Neuron (in vitro differentiated cells): ENCODE results near the gene LPIN2.

Source experiments
- H2AFZ ChIP-seq: one replicate; pipeline ENCODE4 v1.6.1; 2013; ENCODE audit warnings: low read depth, mild to moderate bottlenecking, inconsistent platforms, low read length, moderate library complexity
- H3K27me3 ChIP-seq: one replicate; pipeline ENCODE4 v1.6.1; 2013; ENCODE audit warnings: low read length; ENCODE audit not compliant: insufficient read depth
- H3K36me3 ChIP-seq: one replicate; pipeline ENCODE4 v1.6.1; 2013; ENCODE audit warnings: low read length; ENCODE audit not compliant: insufficient read depth
- H3K4me1 ChIP-seq: one replicate; pipeline ENCODE4 v1.6.1; 2013; ENCODE audit warnings: low read length; ENCODE audit not compliant: insufficient read depth
- H3K4me3 ChIP-seq: 2 replicates; pipeline ENCODE4 v1.5.1; 2013; ENCODE audit warnings: mild to moderate bottlenecking, low read length, moderate library complexity
- H3K9me3 ChIP-seq: one replicate; pipeline ENCODE4 v1.6.1; 2013; ENCODE audit warnings: low read length

Gene LPIN2

DNA sequence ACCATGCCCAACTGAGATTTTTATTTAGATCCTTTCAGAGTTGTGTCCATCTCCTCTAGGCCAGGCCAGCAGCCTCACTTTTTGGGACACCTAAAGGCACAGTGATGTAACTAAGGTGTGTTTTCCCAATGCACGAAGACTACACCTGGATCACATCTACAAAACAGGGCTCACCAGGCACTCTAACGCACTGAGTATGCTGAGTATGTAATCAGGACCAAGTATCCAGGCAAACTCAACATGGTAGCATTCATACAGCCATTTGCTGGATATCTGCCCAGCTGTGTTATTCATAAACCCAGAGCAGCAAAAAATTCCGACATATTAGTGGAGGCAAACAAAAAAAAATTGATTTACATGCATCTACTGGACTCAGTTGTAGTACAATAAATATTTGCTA lies 33.8 kb downstream of the LPIN2 start:
- H3K4me1 ChIP-seq = peaks cover 16% of the 10 kb centered on the region
- no peak overlapping the region for H2AFZ ChIP-seq
- no peak overlapping the region for H3K4me3 ChIP-seq
- H3K36me3 ChIP-seq = no peaks in the 10 kb centered on the region
- no peaks in the 10 kb centered on the region for H3K27me3 ChIP-seq
- no peaks in the 10 kb centered on the region for H3K9me3 ChIP-seq

DNA sequence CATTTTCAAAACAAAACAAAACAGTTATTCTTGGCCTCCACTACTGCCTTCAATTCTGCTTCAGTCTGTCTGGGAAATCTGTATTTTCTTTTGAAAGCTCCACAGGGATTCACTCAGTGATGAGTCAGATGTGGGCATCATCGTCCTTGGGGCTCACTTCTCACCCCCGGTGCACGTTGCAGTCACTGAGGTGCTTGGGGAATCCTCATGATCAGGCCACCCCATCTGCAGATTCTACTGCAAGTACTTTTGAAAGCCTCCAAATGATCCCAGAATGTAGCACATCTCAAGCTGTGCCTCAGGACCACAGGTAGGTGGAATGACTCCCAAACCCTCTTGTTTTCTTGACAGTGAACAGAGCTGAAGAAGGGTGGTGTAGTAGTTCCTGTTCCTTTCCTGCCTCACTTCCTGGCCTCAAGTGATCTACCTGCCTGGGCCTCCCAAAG lies 34.3 kb downstream of the LPIN2 start:
- Histone ChIP-seq H3K9me3 (no peaks in the 10 kb centered on the region), H3K4me3 (no peak overlapping the region), H3K4me1 (peaks cover 16% of the 10 kb centered on the region), H3K36me3 (no peaks in the 10 kb centered on the region), H3K27me3 (no peaks in the 10 kb centered on the region), H2AFZ (no peak overlapping the region)

DNA sequence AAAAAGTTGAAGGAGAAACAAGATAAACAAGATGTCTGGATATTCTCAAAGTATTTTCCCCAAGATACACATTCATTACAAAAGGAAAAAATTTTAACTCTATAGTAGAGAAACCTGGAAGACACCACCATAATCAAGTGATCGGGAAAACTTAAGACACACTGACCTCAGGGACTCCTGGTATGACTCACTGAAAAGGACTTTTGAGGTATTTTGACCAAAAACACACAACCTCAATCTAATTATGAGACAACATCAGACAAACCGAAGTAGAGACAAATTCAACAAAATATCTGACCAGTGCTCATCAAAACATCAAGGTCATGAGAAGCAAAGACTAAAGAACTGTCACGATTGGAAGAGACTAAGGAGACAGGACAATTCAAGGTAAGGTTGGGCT lies 34.7 kb downstream of the LPIN2 start:
- Histone ChIP-seq H3K27me3 (no peaks in the 10 kb centered on the region), H3K9me3 (no peaks in the 10 kb centered on the region), H3K4me1 (peaks cover 16% of the 10 kb centered on the region), H2AFZ (no peak overlapping the region), H3K36me3 (no peaks in the 10 kb centered on the region), H3K4me3 (no peak overlapping the region)

DNA sequence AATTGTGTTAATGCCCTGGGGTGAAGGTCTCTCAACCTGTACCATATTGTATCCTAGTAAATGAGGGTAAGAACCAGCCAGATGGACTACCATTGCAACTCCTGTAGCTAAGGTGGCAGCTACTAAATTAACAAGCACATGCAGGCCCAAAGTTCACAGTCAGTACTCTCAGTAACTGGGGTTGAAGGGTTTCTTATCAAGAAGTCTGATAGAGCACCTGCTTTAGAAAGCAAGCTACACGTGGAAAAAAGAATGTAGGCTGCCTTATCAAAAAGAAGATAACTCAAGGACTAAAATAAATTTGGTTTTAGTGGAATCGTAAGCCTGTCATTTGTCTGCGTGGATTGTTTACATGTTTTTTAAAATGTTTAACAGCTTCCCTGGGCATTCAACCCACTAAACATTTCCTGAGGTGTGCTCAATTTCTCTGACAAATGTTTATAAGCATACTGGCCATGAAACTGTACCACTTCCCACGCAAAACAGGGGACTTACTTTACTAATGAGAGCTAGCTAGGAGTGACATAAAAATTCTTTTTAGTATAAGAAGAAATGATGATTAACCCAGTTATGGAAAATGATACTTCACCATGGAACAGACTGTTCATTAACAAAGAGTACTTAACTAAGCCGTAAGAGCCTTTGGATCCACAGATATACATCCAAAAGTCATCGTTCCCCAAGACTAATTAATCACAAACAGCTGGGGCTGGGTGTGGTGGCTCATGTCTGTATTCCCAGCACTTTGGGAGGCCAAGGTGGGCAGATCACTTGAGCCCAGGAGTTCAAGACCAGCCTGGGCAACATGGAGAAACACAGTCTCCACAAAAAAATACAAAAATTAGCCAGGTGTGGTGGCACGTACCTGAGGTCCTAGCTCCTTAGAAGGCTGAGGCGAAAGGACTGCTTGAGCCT lies 36.5 kb downstream of the LPIN2 start:
- Histone ChIP-seq H3K27me3 (no peaks in the 10 kb centered on the region), H3K9me3 (no peaks in the 10 kb centered on the region), H2AFZ (no peak overlapping the region), H3K4me3 (no peak overlapping the region), H3K36me3 (no peaks in the 10 kb centered on the region), H3K4me1 (peaks cover 3% of the 10 kb centered on the region)

DNA sequence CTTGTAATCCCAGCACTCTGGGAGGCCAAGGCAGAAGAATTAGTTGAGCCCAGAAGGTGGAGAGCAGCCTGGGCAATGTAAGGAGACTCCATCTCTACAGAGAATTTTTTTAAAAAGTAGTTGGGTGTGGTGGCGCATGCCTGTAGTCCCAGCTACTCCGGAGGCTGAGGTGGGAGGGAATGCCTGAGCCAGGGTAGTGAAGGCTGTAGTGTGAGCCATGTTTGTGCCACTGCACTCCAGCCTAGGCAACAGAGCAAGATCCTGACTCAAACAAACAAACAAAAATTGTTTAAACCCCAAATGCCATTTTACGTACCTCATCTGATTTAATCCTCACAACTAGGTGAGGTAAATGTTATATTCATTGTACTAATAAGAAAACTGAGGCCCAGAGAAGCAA lies 38.2 kb downstream of the LPIN2 start:
- no peaks in the 10 kb centered on the region for H3K27me3 ChIP-seq
- H3K9me3 ChIP-seq = no peaks in the 10 kb centered on the region
- no peak overlapping the region for H3K4me3 ChIP-seq
- H3K36me3 ChIP-seq = no peaks in the 10 kb centered on the region
- H2AFZ ChIP-seq = no peak overlapping the region
- H3K4me1 ChIP-seq = no peaks in the 10 kb centered on the region

DNA sequence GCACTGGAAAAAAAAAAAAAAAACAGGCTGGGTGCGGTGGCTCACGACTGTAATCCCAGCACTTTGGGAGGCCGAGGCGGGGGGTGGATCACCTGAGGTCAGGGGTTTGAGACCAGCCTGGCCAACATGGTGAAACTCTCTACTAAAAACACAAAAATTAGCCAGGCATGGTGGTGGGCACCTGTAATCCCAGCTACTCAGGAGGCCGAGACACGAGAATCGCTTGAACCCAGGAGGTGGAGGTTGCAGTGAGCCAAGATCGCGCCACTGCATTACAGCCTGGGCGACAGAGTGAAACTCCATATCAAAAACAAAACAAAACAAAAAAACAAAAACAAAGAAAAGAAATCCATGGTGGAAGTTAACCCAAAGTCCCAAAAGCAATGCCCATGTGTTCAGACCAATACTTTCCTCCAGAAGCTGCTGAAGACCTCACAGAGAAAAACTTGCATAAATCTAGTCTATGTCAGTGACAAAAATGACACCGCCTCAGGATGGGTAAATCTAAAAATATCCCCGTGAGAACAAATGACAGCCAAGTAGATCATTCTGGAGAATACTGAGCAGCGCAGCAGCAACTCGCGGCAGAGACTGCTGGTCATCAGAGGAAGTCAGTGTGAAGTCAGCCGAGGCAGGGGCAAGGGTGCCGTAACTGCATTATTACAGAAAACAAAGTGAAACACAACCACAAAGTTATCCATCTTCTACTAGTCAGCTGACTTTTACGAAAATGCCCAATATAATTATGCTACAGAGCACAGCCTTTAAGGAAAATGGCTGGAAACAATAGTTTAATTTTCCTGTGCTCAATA lies 41.0 kb downstream of the LPIN2 start:
- Histone ChIP-seq H3K4me3 (no peak overlapping the region), H2AFZ (no peak overlapping the region), H3K9me3 (no peaks in the 10 kb centered on the region), H3K4me1 (no peaks in the 10 kb centered on the region), H3K27me3 (no peaks in the 10 kb centered on the region), H3K36me3 (no peaks in the 10 kb centered on the region)

DNA sequence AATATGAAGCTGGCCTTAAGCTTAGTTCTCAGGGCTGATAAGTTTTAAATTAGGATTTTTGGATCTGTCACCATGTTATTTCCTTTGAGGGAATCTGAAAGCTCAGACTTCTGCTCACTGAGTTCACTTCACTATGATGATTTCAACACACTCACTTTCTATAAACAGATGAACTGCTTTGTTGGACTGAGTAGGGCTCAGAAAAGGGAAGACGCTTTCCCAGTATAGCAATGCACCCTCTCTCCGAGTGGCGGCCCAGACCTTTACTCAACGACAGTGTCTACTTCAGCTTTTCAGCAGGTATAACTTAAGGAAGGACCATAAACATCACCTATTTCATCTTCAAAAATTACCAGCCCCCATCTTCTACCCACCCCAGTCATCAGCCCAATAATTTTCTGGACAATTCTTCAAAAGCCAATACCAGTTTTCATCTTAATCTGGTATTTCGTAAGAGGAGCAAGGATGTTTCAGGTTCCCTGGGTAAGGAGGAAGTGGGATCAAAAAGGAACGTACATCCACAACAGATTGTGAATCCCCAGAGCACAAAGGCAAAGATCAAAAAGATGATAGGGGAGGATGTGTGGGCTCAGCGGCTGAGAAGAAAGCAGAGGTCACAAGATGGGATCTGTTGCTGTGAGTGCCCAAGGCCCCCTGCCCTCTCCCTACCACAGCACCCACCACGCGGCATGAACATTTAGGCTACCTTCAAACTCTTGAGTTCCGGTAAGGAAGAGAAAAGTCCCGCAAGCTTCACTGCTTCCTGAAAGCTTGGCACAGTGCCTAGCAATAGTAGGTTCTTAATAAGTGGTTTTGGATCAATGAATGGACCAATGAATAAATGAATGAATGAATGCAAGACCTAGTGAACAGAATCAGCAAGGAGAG lies 41.9 kb downstream of the LPIN2 start:
- H3K27me3 ChIP-seq = no peaks in the 10 kb centered on the region
- H3K36me3 ChIP-seq = no peaks in the 10 kb centered on the region
- H3K4me1 ChIP-seq = no peaks in the 10 kb centered on the region
- peaks cover 2% of the 10 kb centered on the region for H3K9me3 ChIP-seq
- H3K4me3 ChIP-seq = no peak overlapping the region
- H2AFZ ChIP-seq = no peak overlapping the region

DNA sequence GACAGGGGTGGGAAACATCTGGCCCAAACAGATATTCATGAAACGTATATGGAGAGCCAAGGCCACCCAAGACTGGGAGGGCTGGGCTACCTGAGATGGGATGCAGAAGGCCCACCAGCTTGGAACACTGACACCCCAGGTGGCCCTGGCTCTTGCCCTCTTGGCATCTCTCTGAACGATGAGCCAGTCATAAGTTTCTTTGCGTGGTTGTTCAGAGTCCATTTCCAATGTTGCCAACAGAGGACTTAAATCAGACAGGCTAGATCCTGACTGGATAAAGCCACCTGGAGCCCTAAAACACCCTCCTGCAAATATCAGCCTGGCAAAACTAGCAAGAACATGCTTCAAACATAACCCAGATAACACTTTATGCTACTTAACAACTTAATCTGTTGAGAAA lies 42.6 kb downstream of the LPIN2 start:
- Histone ChIP-seq H3K27me3 (no peaks in the 10 kb centered on the region), H3K4me1 (no peaks in the 10 kb centered on the region), H3K9me3 (peaks cover 2% of the 10 kb centered on the region), H3K36me3 (no peaks in the 10 kb centered on the region), H3K4me3 (no peak overlapping the region), H2AFZ (no peak overlapping the region)

DNA sequence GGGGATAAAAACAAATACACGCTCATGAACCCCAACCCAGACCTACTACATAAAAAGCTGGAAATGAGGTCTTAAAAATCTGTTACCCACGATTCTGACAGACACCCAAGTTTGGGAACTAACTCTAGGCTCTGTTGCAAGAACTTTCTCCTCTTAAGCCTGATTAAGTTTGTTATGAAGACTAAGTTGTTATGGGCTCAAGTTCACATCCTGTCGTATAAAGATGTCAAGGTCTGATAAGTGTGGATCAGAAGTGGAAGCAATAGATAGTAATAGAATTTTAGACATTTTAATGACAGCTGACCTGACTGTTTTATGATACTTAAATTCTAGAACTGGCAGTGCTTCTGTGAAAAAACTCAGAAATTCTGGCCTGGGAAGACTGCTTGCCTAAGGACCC lies 43.2 kb downstream of the LPIN2 start:
- no peaks in the 10 kb centered on the region for H3K36me3 ChIP-seq
- no peak overlapping the region for H2AFZ ChIP-seq
- H3K27me3 ChIP-seq = no peaks in the 10 kb centered on the region
- peaks cover 2% of the 10 kb centered on the region for H3K9me3 ChIP-seq
- no peak overlapping the region for H3K4me3 ChIP-seq
- H3K4me1 ChIP-seq = no peaks in the 10 kb centered on the region

DNA sequence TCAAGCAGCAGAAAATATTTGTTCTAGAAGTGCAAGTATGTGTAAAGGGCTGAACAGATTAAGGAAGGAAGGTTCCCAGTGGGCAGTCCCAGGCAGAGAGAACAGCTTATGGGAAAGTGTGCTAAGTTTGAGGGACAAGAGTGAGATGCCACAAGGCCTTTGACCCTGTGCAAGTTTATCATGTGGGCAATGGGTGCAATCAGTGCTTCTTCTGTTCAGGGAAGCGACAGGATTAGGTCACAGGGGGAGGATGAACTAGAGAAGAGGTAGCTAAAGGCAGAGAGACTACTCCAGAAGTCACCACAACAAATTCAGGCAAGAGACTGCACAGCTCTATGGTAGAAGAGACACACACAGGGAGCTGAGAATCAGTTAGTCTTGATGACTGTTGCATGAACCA lies 44.3 kb downstream of the LPIN2 start:
- Histone ChIP-seq H3K27me3 (no peaks in the 10 kb centered on the region), H3K9me3 (peaks cover 2% of the 10 kb centered on the region), H3K36me3 (no peaks in the 10 kb centered on the region), H2AFZ (no peak overlapping the region), H3K4me1 (no peaks in the 10 kb centered on the region), H3K4me3 (no peak overlapping the region)

DNA sequence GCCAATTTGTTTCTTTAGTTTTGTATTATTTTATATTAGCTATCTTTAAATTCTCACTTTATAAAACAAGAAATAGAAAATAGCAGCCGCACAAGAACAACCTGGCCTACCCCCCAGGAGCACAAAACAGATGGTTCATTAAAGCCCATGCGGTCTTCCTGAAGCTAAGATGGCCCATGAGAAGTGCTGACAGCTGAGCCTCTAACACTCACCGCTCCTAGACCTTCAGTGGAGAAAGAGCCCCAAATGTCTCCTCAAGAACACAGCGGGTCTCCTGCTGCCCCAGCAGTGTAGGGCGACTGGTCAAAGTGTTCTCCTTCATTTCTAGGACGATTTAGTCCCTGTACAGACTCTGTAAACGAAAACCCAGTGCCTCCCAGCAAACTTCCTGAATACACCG lies 45.1 kb downstream of the LPIN2 start:
- Histone ChIP-seq H2AFZ (no peak overlapping the region), H3K27me3 (no peaks in the 10 kb centered on the region), H3K9me3 (peaks cover 2% of the 10 kb centered on the region), H3K36me3 (no peaks in the 10 kb centered on the region), H3K4me3 (no peak overlapping the region), H3K4me1 (no peaks in the 10 kb centered on the region)

DNA sequence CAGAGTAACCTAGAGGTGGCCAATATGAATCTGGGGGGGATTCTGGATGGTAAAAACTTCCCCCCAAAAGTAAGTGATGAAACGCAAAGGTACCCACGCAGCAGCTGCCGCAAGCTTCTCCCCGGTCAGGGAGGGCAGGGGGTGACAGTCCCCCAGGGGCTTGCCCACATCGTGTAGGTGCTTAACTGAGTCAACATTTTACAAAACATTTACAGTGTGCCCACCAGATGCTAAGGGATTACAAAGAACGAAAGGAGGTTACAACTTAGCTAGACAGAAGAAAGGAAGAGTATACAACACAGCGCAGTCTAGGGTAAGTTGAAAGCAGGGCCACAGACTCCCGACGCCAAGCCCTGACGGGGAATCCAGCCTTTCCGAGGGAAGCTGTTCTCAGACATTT lies 45.6 kb downstream of the LPIN2 start:
- Histone ChIP-seq H3K4me1 (peaks cover 1% of the 10 kb centered on the region), H3K27me3 (no peaks in the 10 kb centered on the region), H2AFZ (no peak overlapping the region), H3K36me3 (no peaks in the 10 kb centered on the region), H3K9me3 (peaks cover 2% of the 10 kb centered on the region), H3K4me3 (no peak overlapping the region)

DNA sequence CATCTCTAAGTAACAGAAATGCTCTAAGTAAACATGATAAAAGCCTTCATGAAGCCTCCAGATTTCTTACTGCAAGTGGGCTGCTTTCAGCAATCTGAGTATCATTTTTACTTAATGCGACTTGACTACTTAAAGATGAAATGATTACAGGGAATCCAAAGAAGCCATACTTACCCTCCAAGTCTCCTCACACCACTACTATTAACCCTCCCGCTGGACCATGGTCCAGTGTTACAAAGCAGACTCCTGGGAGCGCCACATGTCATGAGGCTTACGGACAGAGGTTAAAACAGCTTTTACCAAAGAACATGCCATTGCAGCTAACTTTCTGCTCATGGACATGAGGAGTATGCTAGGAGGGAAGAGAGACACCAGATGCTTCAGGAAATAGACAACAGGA lies 46.4 kb downstream of the LPIN2 start:
- Histone ChIP-seq H3K4me1 (peaks cover 8% of the 10 kb centered on the region), H3K9me3 (peaks cover 2% of the 10 kb centered on the region), H3K27me3 (no peaks in the 10 kb centered on the region), H2AFZ (no peak overlapping the region), H3K4me3 (no peak overlapping the region), H3K36me3 (no peaks in the 10 kb centered on the region)
